Stimulated activated naive CD8-positive, alpha-beta T cell treated with anti-CD3 and anti-CD28 coated beads, Interleukin-15, Interleukin-2, amounts not matched to agents 100 ng/mL and 50 ng/mL, for 24 hours (primary cell): ENCODE data around the gene CEACAM20.
"Not testable (repeated sequence)": the region's sequence is repeated elsewhere in the genome, so short reads cannot be mapped to it uniquely, and the experiment has no call there.

Experiments
- H3K27ac Mint-ChIP-seq: one replicate; pipeline ENCODE4 v1.8.0; 2021; ENCODE audit warnings: mild to moderate bottlenecking, mixed read lengths
- H3K27me3 Mint-ChIP-seq: one replicate; pipeline ENCODE4 v1.8.0; 2021; ENCODE audit warnings: mixed read lengths
- H3K36me3 Mint-ChIP-seq: one replicate; pipeline ENCODE4 v1.8.0; 2021; ENCODE audit warnings: low read depth, mixed read lengths
- H3K4me1 Mint-ChIP-seq: one replicate; pipeline ENCODE4 v1.8.0; 2021; ENCODE audit warnings: low read depth, mixed read lengths
- H3K4me3 Mint-ChIP-seq: one replicate; pipeline ENCODE4 v1.8.0; 2021; ENCODE audit warnings: mild to moderate bottlenecking, mixed read lengths
- H3K9me3 Mint-ChIP-seq: one replicate; pipeline ENCODE4 v1.8.0; 2021; ENCODE audit warnings: mixed read lengths

Gene CEACAM20

DNA sequence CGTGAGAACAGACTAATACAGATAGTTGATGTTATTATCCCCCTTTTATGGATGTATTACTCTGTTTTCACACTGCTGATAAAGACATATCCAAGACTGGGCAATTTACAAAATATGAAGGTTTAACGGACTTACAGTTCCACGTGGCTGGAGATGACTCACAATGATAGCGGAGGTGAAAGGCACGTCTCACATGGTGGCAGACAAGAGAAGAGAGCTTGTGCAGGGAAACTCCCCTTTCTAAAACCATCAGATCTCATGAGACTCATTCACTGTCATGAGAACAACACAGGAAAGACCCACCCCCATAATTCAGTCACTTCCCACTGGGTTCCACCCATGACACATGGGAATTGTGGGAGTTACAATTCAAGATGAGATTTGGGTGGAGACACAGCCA lies 60.7 kb downstream of the CEACAM20 start:
- H3K4me3 Mint-ChIP-seq, H3K27ac Mint-ChIP-seq, H3K4me1 Mint-ChIP-seq, H3K27me3 Mint-ChIP-seq: not testable (repeated sequence)
- Mint-ChIP-seq H3K9me3 (peaks cover 73% of the 10 kb centered on the region), H3K36me3 (peaks cover 56% of the 10 kb centered on the region)

DNA sequence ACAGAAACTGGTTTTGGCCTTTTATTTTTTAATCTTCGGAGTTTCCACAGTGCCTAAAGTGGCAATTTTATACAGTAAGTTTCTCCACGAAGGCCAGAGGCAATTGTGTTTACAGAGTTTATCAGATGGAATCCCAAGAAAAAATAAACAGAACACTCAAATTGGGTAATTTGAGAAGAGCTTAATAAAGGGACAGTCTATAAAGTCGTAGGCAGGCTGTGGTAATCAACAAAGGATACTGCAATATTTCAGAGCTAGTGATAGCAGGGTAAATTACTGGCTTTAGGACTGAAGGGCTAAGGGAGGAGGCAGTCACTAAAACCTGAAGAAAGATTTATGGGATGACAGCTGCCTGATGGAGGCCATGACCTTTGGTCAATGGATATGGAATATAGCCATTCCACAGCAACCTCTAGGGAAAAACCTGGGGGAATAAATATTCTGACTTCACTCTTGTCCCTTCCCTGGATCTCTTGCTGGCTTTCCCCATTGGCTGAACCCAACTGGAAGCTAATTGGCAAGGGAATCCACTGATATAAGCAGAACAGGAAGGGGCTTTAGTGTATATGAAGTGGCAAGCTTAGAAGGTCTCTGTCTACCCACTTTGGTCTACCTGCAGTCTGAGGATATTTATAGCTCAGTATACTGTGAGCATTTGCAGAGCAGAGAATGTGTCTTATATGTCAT lies 66.7 kb downstream of the CEACAM20 start:
- Mint-ChIP-seq H3K9me3 (peaks cover 52% of the 10 kb centered on the region), H3K36me3 (peaks cover 19% of the 10 kb centered on the region)
- H3K27me3 Mint-ChIP-seq, H3K4me3 Mint-ChIP-seq, H3K27ac Mint-ChIP-seq, H3K4me1 Mint-ChIP-seq: not testable (repeated sequence)
